Spinal cord (tissue), 10 donors: ENCODE results near the gene RP2. TPM values are rescaled to one million over a fixed set of nuclear protein-coding genes. Genes with fewer than 3 reads are reported as not detected.

Experiments
- DNase-seq, 6 donors: peaks; one replicate each; pipeline versions ENCODE4 v3.0.0 to v3.0.0-alpha.2; 2013 to 2015; ENCODE audit warnings: low spot score in 6 of 6, low read depth in 4 of 6
- H3K27ac ChIP-seq: one replicate; pipeline ENCODE4 v1.5.1; 2013; ENCODE audit warnings: low read depth, low read length, control low read depth
- H3K27me3 ChIP-seq: one replicate; pipeline ENCODE4 v1.6.1; 2013; ENCODE audit warnings: low read length; ENCODE audit not compliant: control insufficient read depth, insufficient read depth
- H3K36me3 ChIP-seq: one replicate; pipeline ENCODE4 v1.6.1; 2013; ENCODE audit warnings: low read length; ENCODE audit not compliant: control insufficient read depth, insufficient read depth
- H3K4me1 ChIP-seq: one replicate; pipeline ENCODE4 v1.6.1; 2013; ENCODE audit warnings: low read length; ENCODE audit not compliant: control insufficient read depth, insufficient read depth
- H3K4me3 ChIP-seq: one replicate; pipeline ENCODE4 v1.5.1; 2013; ENCODE audit warnings: low read depth, low read length, control low read depth
- H3K9me3 ChIP-seq: one replicate; pipeline ENCODE4 v1.6.1; 2013; ENCODE audit warnings: low read length; ENCODE audit not compliant: control insufficient read depth, insufficient read depth
- WGBS: methylation state at CpG from one replicate; pipeline ENCODE4 v1.1.5; 2013; ENCODE audit warnings: missing lambda C conversion rate; ENCODE audit not compliant: insufficient coverage; 5-methylcytosine and 5-hydroxymethylcytosine counted together
- polyA plus RNA-seq, 2 donors: library from polyadenylated mRNA; unstranded; fragments of 120-200 nt; gene quantifications; one replicate each; pipeline ENCODE4 v1.2.1, GENCODE V29; 2013; ENCODE audit not compliant: insufficient read length in 2 of 2
- total RNA-seq, 2 donors: library from RNA; depleted of rRNA in 1 of 2; stranded (reverse); fragments of 120-200 nt in 1 of 2; fragments of >200 nt in 1 of 2; gene quantifications; one replicate each; pipeline versions ENCODE4 v1.2.3 to v1.2.4, GENCODE V29; 2013 to 2014
- donor health status: healthy.

Gene RP2
- total and polyA plus RNA-seq, 4 donors, result 12.5 to 39.5 (median 18.9) TPM

GRCh38 chrX:46929439-46930261, 92.8 kb downstream of the RP2 start:
- Histone ChIP-seq H3K9me3 (no peaks in the 10 kb centered on the region), H3K27ac (no peak overlapping the region), H3K4me1 (no peaks in the 10 kb centered on the region), H3K36me3 (no peaks in the 10 kb centered on the region), H3K4me3 (no peak overlapping the region), H3K27me3 (no peaks in the 10 kb centered on the region)
- WGBS, result 50% methylated on average over 1 of the region's 3 CpGs
- no peak for DNase-seq

Other genes with a start within 250 kb of the RP2 start
- 10 to 100 TPM; 15.4 to 57.8 TPM for gene SLC9A7, start 77.9 kb upstream of the RP2 start, total RNA-seq
- gene SLC9A7, start 77.9 kb upstream of the RP2 start, polyA plus RNA-seq, result 10 to 100 TPM; 24.4 to 26.2 TPM
- gene JADE3, start 75.4 kb downstream of the RP2 start, total RNA-seq, result 10 to 100 TPM in 1 of 2 donors, 1 to 10 TPM in 1; 7.4 to 10.0 TPM
- 10 to 100 TPM in 1 of 2 donors, 1 to 10 TPM in 1; 9.9 to 11.8 TPM for gene JADE3, start 75.4 kb downstream of the RP2 start, polyA plus RNA-seq
- 10 to 100 TPM; 10.2 to 15.3 TPM for gene RGN, start 241.4 kb downstream of the RP2 start, total RNA-seq
- 10 to 100 TPM; 14.8 to 20.1 TPM for gene RGN, start 241.4 kb downstream of the RP2 start, polyA plus RNA-seq